HG03095 (cell line): Measurements from ENCODE around the gene PIH1D1.

Experiments
- ATAC-seq: cut with Tn5 transposase; IDR thresholded peaks from one replicate; pipeline ENCODE4 v1.9.1; 2021; ENCODE audit warnings: moderate library complexity; ENCODE audit not compliant: unreplicated experiment

PIH1D1 gene

GRCh38 chr19:49421039-49421877 is 30.4 kb downstream of the PIH1D1 start:
- ATAC-seq = no peak

GRCh38 chr19:49420227-49420626 is 31.4 kb downstream of the PIH1D1 start:
- no peak for ATAC-seq

GRCh38 chr19:49419173-49419572 is 32.4 kb downstream of the PIH1D1 start:
- ATAC-seq = no peak

- no peak for ATAC-seq
Measured at GRCh38 chr19:49418511-49418910, 33.1 kb downstream of the PIH1D1 start.

- ATAC-seq = no peak
Measured at GRCh38 chr19:49417088-49417487, 34.5 kb downstream of the PIH1D1 start.

GRCh38 chr19:49415810-49416200 is 35.8 kb downstream of the PIH1D1 start:
- ATAC-seq = no peak

- ATAC-seq = no peak
Measured at GRCh38 chr19:49415102-49415809, 36.4 kb downstream of the PIH1D1 start.

- no peak for ATAC-seq
Measured at GRCh38 chr19:49414256-49414655, 37.4 kb downstream of the PIH1D1 start.

- no peak for ATAC-seq
Measured at GRCh38 chr19:49413348-49413747, 38.3 kb downstream of the PIH1D1 start.

GRCh38 chr19:49411681-49412326 is 39.8 kb downstream of the PIH1D1 start:
- ATAC-seq = no peak

- no peak for ATAC-seq
Measured at GRCh38 chr19:49409441-49410029, 42.1 kb downstream of the PIH1D1 start.

- ATAC-seq = no peak
Measured at GRCh38 chr19:49408816-49409440, 42.7 kb downstream of the PIH1D1 start.

- no peak for ATAC-seq
Measured at GRCh38 chr19:49407482-49408015, 44.1 kb downstream of the PIH1D1 start.

GRCh38 chr19:49407079-49407478 is 44.5 kb downstream of the PIH1D1 start:
- ATAC-seq = no peak

- no peak for ATAC-seq
Measured at GRCh38 chr19:49403404-49404187, 48.0 kb downstream of the PIH1D1 start.

- ATAC-seq = no peak
Measured at GRCh38 chr19:49400029-49400428, 51.6 kb downstream of the PIH1D1 start.

GRCh38 chr19:49398931-49399330 is 52.7 kb downstream of the PIH1D1 start:
- ATAC-seq = no peak

- ATAC-seq = no peak
Measured at GRCh38 chr19:49398001-49398615, 53.5 kb downstream of the PIH1D1 start.

GRCh38 chr19:49396738-49397505 is 54.7 kb downstream of the PIH1D1 start:
- ATAC-seq = no peak
